Activated CD4-positive, CD25-positive, alpha-beta regulatory T cell treated with anti-CD3 and anti-CD28 coated beads, Interleukin-2, amount 50 U/mL, for 72 hours (primary cell): ENCODE data around the gene UNC5C.
"Not testable (repeated sequence)": the region's sequence is repeated elsewhere in the genome, so short reads cannot be mapped to it uniquely, and the experiment has no call there.

ENCODE experiments used
- DNase-seq: peaks from one replicate; pipeline ENCODE4 v3.0.0; 2021

Gene UNC5C

GRCh38 chr4:95161781-95162469 is 386.8 kb downstream of the UNC5C start:
- DNase-seq = no peak

GRCh38 chr4:95159384-95159783 is 389.4 kb downstream of the UNC5C start:
- DNase-seq = no peak

- DNase-seq = no peak
Observed at GRCh38 chr4:95158626-95159025, 390.1 kb downstream of the UNC5C start.

GRCh38 chr4:95158045-95158444 is 390.7 kb downstream of the UNC5C start:
- no peak for DNase-seq

GRCh38 chr4:95157596-95157995 is 391.2 kb downstream of the UNC5C start:
- no peak for DNase-seq

GRCh38 chr4:95156452-95156765 is 392.4 kb downstream of the UNC5C start:
- DNase-seq = no peak

GRCh38 chr4:95155759-95156451 is 392.9 kb downstream of the UNC5C start:
- DNase-seq = no peak

GRCh38 chr4:95153182-95153581 is 395.6 kb downstream of the UNC5C start:
- no peak for DNase-seq

- no peak for DNase-seq
Observed at GRCh38 chr4:95151255-95151654, 397.5 kb downstream of the UNC5C start.

- DNase-seq = no peak
Observed at GRCh38 chr4:95142932-95143331, 405.8 kb downstream of the UNC5C start.

GRCh38 chr4:95141361-95141760 is 407.4 kb downstream of the UNC5C start:
- DNase-seq = no peak

GRCh38 chr4:95139424-95139823 is 409.3 kb downstream of the UNC5C start:
- DNase-seq = not testable (repeated sequence)

GRCh38 chr4:95134016-95134415 is 414.8 kb downstream of the UNC5C start:
- not testable (repeated sequence) for DNase-seq

- DNase-seq = no peak
Observed at GRCh38 chr4:95129821-95130311, 418.9 kb downstream of the UNC5C start.

GRCh38 chr4:95129031-95129430 is 419.7 kb downstream of the UNC5C start:
- DNase-seq = no peak

GRCh38 chr4:95124906-95125504 is 423.8 kb downstream of the UNC5C start:
- DNase-seq = no peak

- DNase-seq = no peak
Observed at GRCh38 chr4:95122001-95122400, 426.8 kb downstream of the UNC5C start.

GRCh38 chr4:95120456-95120855 is 428.3 kb downstream of the UNC5C start:
- DNase-seq = no peak

- DNase-seq = no peak
Observed at GRCh38 chr4:95118497-95118896, 430.3 kb downstream of the UNC5C start.

- DNase-seq = no peak
Observed at GRCh38 chr4:95114521-95114920, 434.3 kb downstream of the UNC5C start.
